ENCODE data around the gene CHST5. TPM values are rescaled to one million over a fixed set of nuclear protein-coding genes. Genes with fewer than 3 reads are reported as not detected.

CHST5 gene
- total and polyA plus RNA-seq, 2 of the 13 experiments (the other 11 are each of a cell fraction or from before 2014, with no cell fraction given) = 0.05 TPM; not detected in 1

DNA sequence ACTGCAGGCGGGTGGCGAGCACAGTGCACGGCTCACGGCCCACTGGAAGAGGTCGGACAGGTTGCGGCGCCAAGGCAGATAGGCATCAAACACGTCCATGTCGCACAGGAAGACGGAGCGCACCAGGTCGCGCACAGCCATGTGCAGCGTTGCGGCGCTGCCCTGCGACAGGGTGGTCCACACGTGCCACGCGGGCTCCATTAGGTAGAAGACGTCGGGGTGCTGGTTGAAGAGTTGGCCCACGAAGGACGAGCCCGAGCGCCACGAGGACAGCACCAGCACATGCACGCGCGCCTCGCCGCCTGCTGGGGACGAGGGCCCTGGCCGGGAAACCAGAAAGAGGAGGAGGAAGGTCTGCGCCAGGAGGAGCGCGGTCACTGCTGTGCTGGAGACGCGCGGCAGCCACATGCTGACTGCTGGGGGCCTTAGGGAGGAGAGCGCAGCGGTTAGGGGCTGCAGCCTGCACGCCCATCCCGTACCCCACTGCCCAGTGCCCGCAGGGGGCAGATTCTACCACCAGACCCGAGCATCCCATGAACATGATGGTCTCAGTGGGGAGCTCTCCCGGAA, 56.4 kb downstream of the CHST5 start:
- ATAC-seq = no peak
- BruUV-seq (replicated peaks) = no TSS peak
- Histone ChIP-seq H4K20me1 (ENCODE audit: insufficient read depth, low read length) (no peaks in the 10 kb centered on the region), H3K27me3 (ENCODE audit: control insufficient read depth in 1 of 2, insufficient read depth in 2 of 2, low read length in 2 of 2) (peaks cover 0 to 3% of the 10 kb centered on the region in 2 experiments; a peak in 2 of 5 replicates), H3K36me3 (replicated peaks in 1 of 2; ENCODE audit: control insufficient read depth in 1 of 2, insufficient read depth in 2 of 2, low read length in 2 of 2) (no peaks in the 10 kb centered on the region), H3K4me1 (ENCODE audit: insufficient read depth, low read length) (peaks cover 2% of the 10 kb centered on the region), H2AFZ (ENCODE audit: low read length) (no peak overlapping the region), H3K79me2 (ENCODE audit: insufficient read depth, low read length) (no peaks in the 10 kb centered on the region), H3K9ac (ENCODE audit: insufficient read depth, low read depth, low read length) (no peak overlapping the region), H3K4me2 (ENCODE audit: low read depth, low read length) (no peak overlapping the region), H3K27ac (ENCODE audit: extremely low read length, insufficient read depth, low read length) (no peak overlapping the region), H3K9me3 (ENCODE audit: low read length) (no peaks in the 10 kb centered on the region), H3K4me3 (replicated peaks in 1 of 3; ENCODE audit: insufficient read depth in 1 of 3, low read depth in 2 of 3, low read length in 3 of 3) (no peak overlapping the region)
- ChIA-PET POLR2A (no interaction called here), CTCF (ENCODE audit: low intra/inter-chr PET ratio, low total read pairs) (no interaction called here)
- DNase-seq (ENCODE audit: low spot score) = no peak
- 89% methylated on average over 46 of the region's 47 CpGs for WGBS (ENCODE audit: low lambda C conversion rate)
- FAIRE-seq = no peak
- TF ChIP-seq, protein P1, sequence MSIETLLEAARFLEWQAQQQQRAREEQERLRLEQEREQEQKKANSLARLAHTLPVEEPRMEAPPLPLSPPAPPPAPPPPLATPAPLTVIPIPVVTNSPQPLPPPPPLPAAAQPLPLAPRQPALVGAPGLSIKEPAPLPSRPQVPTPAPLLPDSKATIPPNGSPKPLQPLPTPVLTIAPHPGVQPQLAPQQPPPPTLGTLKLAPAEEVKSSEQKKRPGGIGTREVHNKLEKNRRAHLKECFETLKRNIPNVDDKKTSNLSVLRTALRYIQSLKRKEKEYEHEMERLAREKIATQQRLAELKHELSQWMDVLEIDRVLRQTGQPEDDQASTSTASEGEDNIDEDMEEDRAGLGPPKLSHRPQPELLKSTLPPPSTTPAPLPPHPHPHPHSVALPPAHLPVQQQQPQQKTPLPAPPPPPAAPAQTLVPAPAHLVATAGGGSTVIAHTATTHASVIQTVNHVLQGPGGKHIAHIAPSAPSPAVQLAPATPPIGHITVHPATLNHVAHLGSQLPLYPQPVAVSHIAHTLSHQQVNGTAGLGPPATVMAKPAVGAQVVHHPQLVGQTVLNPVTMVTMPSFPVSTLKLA (IDR thresholded peaks at IDR 0.05) = 0 out of 2 replicates have a peak, but pooled peaks have one; percentile 28
- TF ChIP-seq IKZF1 (IDR thresholded peaks at IDR 0.05) = no peak
- no peak for TF ChIP-seq POLR2G (IDR thresholded peaks at IDR 0.05; ENCODE audit: low read depth, low read length)
- in situ Hi-C loops (cut with HindIII; ENCODE audit: extremely low pct_ligation_motif_present, low pct_unique_long_range_greater_than_20kb) = no loop called here
- intact Hi-C loops (cut with micrococcal nuclease; ENCODE audit: unreplicated experiment) = no loop called here

Other genes with a start within 250 kb of the CHST5 start
- 153 and 198 TPM in 2 replicates for gene CFDP1, start 102.6 kb downstream of the CHST5 start, total RNA-seq (2016; rRNA removed; fragmentation: Illumina TruSeq; extraction: Trizol)
- 59.8 and 78.6 TPM in 2 replicates for gene CFDP1, start 102.6 kb downstream of the CHST5 start, polyA plus RNA-seq (2011; rRNA removed)
- 39.7 and 44.7 TPM in 2 replicates for gene TMEM170A, start 71.4 kb downstream of the CHST5 start, total RNA-seq (2016; rRNA removed; fragmentation: Illumina TruSeq; extraction: Trizol)
- 30.0 and 35.7 TPM in 2 replicates for gene TMEM170A, start 71.4 kb downstream of the CHST5 start, polyA plus RNA-seq (2011; rRNA removed)
- 0.32 and 0.91 TPM in 2 replicates for gene CHST6, start 40.7 kb downstream of the CHST5 start, total RNA-seq (2016; rRNA removed; fragmentation: Illumina TruSeq; extraction: Trizol)
- gene CHST6, start 40.7 kb downstream of the CHST5 start, polyA plus RNA-seq (2011; rRNA removed) = 0.18 and 0.25 TPM in 2 replicates
- 2.3 and 3.5 TPM in 2 replicates for gene TMEM231, start 20.1 kb upstream of the CHST5 start, total RNA-seq (2016; rRNA removed; fragmentation: Illumina TruSeq; extraction: Trizol)
- gene TMEM231, start 20.1 kb upstream of the CHST5 start, polyA plus RNA-seq (2011; rRNA removed) = 7.4 TPM in 2 replicates
- 76.4 and 82.4 TPM in 2 replicates for gene GABARAPL2, start 30.3 kb upstream of the CHST5 start, total RNA-seq (2016; rRNA removed; fragmentation: Illumina TruSeq; extraction: Trizol)
- gene GABARAPL2, start 30.3 kb upstream of the CHST5 start, polyA plus RNA-seq (2011; rRNA removed) = 68.4 and 83.0 TPM in 2 replicates
- 40.8 and 50.7 TPM in 2 replicates for gene ADAT1, start 87.2 kb upstream of the CHST5 start, total RNA-seq (2016; rRNA removed; fragmentation: Illumina TruSeq; extraction: Trizol)
- 15.5 and 18.4 TPM in 2 replicates for gene ADAT1, start 87.2 kb upstream of the CHST5 start, polyA plus RNA-seq (2011; rRNA removed)
- gene KARS1, start 111.6 kb upstream of the CHST5 start, total RNA-seq (2016; rRNA removed; fragmentation: Illumina TruSeq; extraction: Trizol) = 276 and 379 TPM in 2 replicates
- 111 and 141 TPM in 2 replicates for gene KARS1, start 111.6 kb upstream of the CHST5 start, polyA plus RNA-seq (2011; rRNA removed)
- gene TERF2IP, start 111.7 kb upstream of the CHST5 start, total RNA-seq (2016; rRNA removed; fragmentation: Illumina TruSeq; extraction: Trizol) = 50.2 and 53.1 TPM in 2 replicates
- 22.5 and 26.4 TPM in 2 replicates for gene TERF2IP, start 111.7 kb upstream of the CHST5 start, polyA plus RNA-seq (2011; rRNA removed)
- gene CPHXL2, start 140.9 kb upstream of the CHST5 start, total RNA-seq (2016; rRNA removed; fragmentation: Illumina TruSeq; extraction: Trizol) = not detected in 2 replicates
- gene CPHXL2, start 140.9 kb upstream of the CHST5 start, polyA plus RNA-seq (2011; rRNA removed) = not detected in 2 replicates
- not detected in 2 replicates for gene DUXB, start 165.4 kb upstream of the CHST5 start, total RNA-seq (2016; rRNA removed; fragmentation: Illumina TruSeq; extraction: Trizol)
- not detected in 2 replicates for gene DUXB, start 165.4 kb upstream of the CHST5 start, polyA plus RNA-seq (2011; rRNA removed)
- not detected in 2 replicates for gene CPHXL, start 190.4 kb upstream of the CHST5 start, total RNA-seq (2016; rRNA removed; fragmentation: Illumina TruSeq; extraction: Trizol)
- gene CPHXL, start 190.4 kb upstream of the CHST5 start, polyA plus RNA-seq (2011; rRNA removed) = not detected in 2 replicates

All from HepG2 (cell line).